Measurements from ENCODE around the gene PPP2R2C.

GRCh38 chr4:6377626-6378492 is 94.6 kb downstream of the PPP2R2C start:
- TF ChIP-seq, protein P1, sequence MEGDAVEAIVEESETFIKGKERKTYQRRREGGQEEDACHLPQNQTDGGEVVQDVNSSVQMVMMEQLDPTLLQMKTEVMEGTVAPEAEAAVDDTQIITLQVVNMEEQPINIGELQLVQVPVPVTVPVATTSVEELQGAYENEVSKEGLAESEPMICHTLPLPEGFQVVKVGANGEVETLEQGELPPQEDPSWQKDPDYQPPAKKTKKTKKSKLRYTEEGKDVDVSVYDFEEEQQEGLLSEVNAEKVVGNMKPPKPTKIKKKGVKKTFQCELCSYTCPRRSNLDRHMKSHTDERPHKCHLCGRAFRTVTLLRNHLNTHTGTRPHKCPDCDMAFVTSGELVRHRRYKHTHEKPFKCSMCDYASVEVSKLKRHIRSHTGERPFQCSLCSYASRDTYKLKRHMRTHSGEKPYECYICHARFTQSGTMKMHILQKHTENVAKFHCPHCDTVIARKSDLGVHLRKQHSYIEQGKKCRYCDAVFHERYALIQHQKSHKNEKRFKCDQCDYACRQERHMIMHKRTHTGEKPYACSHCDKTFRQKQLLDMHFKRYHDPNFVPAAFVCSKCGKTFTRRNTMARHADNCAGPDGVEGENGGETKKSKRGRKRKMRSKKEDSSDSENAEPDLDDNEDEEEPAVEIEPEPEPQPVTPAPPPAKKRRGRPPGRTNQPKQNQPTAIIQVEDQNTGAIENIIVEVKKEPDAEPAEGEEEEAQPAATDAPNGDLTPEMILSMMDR (IDR thresholded peaks at IDR 0.05 in 2 of 3, conservative IDR thresholded peaks at IDR 0.05 in 1 of 3; ENCODE audit: borderline replicate concordance in 1 of 3, insufficient read depth in 1 of 3, low read depth in 2 of 3, low read length in 2 of 3): no peak
- TF ChIP-seq, protein P2, sequence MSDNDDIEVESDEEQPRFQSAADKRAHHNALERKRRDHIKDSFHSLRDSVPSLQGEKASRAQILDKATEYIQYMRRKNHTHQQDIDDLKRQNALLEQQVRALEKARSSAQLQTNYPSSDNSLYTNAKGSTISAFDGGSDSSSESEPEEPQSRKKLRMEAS (IDR thresholded peaks at IDR 0.05): no peak

Measured in HCT116 (cell line).